NCI-H1105 treated with DMSO at 0.1 percent for 48 hours (cell line): ENCODE data around the gene TSSC4.

Source experiments
- DNase-seq: peaks from one replicate; lab custom pipeline; 2025; lab: John Stamatoyannopoulos, UW

TSSC4 gene

GRCh38 chr11:2433106-2433925 is 32.8 kb downstream of the TSSC4 start:
- no peak for DNase-seq

GRCh38 chr11:2434008-2434407 is 33.5 kb downstream of the TSSC4 start:
- no peak for DNase-seq

DNA sequence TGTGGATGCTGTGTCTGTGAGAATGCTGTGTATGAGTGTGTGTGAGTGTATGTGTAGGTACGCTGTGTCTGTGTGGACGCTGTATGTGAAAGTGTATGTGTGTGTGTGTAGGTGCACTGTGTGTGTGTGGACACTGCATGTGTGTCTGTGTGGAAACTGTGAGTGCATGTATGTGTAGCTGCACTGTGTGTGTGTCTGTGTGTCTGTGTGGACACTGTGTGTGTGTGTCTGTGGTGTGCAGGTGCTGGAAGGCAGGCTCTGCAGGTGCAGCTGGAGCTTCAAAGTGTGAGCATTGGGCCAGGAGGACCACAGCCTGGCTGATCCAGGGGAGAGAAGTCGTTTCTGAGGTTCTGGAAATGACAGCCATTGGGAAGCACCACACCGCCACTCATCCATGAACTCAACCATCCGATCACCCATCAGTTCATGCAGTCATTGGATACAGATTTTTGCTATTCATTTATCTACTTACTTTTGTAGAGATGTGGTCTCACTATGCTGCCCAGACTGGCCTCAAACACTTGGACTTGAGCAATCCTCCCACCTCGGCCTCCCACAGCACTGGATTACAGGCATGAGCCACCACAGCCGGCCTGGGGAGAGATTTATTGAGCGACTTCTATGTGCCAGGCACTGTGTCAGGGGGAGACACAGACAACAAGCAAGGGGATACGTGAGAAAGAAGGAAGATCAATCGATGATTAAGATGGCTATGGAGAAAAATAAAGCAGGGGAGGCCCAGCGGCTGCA is 34.1 kb downstream of the TSSC4 start:
- no peak for DNase-seq

DNA sequence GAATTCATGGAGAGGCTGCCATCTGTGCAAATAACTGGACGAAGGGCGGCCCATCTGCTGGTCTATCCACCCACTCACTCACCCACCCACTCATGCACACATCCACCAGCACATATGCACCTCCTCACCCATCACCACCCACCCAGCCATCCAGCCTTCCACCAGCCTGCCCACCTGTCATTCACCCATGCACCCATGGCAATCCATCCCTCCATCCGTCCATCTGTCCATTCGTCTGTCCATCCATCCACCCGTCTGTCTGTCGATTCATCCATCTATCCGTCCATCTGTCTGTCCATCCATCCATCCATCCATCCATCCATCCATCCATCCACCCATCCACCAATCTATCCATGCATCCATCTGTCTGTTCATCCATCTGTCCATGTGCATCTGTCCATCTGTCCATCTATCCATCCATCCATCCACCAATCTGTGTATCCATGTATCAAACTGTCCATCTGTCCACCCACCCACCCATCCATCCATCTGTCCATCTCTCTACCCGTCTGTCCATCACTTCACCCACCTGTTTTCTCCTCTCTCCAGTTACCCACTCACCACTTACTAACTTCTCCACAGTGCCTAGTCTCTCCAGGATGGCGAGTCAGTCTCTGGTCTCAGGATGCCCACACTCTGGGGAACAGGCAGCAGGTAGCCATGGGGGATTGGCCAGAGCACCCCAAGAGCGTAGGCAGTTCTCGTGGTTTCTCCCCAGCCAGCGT is 34.9 kb downstream of the TSSC4 start:
- no peak for DNase-seq

GRCh38 chr11:2436013-2436520 is 35.5 kb downstream of the TSSC4 start:
- DNase-seq: no peak

- no peak for DNase-seq
Observed at GRCh38 chr11:2436521-2437031, 36.0 kb downstream of the TSSC4 start.

GRCh38 chr11:2437516-2437915 is 37.0 kb downstream of the TSSC4 start:
- no peak for DNase-seq

DNA sequence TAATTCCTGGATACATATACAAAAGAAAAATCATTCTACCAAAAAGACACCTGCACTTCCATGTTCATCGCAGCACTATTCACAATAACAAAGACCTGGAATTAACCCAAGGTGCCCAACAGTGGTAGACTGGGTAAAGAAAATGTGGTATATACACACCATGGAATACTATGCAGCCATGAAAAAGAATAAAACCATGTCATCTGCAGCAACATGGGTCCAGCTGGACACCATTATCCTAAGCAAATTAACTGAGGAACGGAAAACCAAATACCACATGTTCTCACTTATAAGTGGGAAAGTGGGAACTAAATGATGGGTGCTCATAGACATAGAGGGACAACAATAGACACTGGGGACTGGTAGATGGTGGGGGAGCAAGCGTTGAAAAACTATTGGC is 39.3 kb downstream of the TSSC4 start:
- DNase-seq: no peak

DNA sequence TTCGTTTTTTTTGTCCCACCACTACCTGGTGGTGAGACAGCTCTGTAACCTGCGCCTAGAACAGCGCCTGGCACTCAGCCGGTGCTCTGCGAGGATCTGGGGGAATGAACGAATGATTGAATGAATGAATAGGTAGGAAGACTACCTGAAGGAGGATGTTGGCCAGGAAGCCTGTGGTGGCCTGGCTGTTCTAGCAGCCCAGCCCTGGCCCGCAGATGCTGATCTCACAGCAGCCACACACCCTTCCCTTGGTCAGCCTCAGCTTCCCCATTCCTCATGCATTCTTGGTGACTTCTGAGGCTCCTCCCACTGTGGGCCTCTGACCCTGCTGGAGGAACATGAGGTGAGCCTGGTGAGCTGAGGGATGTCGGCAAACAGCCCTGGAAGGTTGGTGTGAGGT is 40.1 kb downstream of the TSSC4 start:
- no peak for DNase-seq

GRCh38 chr11:2441171-2441570 is 40.6 kb downstream of the TSSC4 start:
- no peak for DNase-seq

- peak; percentile 48 for DNase-seq
Observed at GRCh38 chr11:2442589-2442988, 42.0 kb downstream of the TSSC4 start.

DNA sequence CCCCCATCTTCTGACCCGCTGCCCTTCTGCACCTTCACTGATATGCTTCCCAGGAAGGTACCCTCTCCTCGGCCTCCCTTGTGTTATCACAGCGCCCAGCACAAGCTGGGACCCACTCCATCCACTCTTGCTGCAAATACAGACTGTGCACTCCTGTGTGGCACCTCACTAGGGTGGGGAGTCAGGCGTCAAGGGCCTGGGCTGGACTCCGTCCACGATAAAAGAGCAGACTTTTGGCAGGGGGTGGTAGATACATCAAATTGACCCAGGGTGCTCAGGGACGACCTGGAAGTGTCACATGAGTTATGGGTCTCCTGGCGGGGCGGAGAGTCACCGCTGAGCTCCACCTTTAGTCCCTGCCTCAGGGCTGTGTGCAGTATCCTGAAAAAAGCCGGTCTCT is 42.9 kb downstream of the TSSC4 start:
- no peak for DNase-seq

DNA sequence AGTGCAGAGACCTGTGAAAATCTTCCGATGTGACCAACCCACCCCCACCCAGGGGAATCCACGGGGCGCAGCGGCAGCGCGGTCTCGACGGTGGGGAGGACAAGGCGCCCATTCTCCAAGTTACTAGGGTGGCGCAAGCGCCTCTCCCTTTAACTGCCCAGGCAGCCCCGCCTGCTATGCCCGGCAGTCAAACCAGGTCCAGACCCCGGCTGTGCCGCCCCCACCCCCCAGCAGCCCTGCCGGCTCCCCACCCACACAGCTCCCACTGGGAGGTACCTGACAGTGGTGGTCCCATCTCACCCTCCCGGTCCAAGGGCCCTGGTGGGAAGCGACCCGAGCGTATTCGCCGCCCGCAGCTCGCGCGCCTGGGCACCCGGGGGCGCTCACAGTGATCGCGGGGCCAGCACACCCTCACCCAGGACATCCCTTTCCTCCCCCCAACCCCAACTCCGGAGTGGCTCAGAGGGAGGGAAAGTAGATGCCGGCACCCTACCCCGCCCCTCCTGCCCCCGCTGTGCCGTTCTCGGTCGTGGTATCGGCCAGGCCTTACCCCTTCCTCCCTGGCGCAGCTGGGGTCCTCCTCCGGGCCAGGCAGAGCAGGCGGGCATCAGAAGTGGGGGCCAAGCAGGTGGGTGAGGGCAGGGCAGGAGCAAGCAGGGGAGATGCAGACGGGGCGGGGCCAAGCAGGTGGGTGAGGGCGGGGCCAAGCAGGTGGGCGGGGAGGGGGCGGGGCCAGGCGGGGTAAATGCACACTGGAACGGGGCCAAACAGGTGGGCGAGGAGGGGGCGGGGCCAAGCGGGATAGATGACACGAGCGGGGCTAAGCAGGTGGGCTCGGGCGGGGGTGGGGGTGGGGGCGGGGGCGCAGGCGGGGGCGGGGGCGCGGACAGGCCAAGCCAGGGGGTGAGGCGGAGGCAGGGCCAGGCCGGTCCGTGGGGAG is 43.6 kb downstream of the TSSC4 start, which contains the start of gene TRPM5:
TRPM5 (minus strand) TSS at position 634 of the 940 bp plus-strand sequence. CDS start 21,478 bp downstream, outside the sequence.
- peak; percentile 68 for DNase-seq

DNA sequence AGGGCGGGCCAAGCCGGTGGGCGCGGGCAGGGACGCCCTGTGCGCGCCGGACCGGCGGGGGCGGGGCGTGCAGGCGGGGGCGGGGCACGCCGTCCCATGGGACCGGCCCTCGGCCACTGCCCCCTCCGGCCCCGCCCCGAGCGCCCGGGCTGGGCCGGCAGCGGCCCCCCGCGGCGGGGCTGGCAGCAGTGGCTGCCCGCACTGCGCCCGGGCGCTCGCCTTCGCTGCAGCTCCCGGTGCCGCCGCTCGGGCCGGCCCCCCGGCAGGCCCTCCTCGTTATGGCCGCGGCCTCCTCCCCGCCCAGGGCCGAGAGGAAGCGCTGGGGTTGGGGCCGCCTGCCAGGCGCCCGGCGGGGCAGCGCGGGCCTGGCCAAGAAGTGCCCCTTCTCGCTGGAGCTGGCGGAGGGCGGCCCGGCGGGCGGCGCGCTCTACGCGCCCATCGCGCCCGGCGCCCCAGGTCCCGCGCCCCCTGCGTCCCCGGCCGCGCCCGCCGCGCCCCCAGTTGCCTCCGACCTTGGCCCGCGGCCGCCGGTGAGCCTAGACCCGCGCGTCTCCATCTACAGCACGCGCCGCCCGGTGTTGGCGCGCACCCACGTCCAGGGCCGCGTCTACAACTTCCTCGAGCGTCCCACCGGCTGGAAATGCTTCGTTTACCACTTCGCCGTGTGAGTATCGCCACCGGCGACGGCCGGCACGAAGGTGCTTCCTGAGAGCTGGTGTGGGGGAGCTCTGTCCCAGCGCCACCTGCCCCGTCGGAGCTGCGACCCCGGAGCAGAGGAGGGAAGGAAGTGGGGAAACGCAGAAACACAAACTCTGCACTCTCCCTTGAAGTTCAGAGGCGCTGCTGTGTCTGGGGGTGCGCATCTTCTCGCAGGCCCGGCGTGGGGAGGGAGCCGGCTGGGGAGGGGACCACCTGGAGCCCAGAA is 44.5 kb downstream of the TSSC4 start, which contains the start of gene KCNQ1:
KCNQ1 (plus strand) TSS at position 188 of the 925 bp plus-strand sequence; CDS start at position 279, 91 bp downstream.
- DNase-seq: peak; percentile 68

DNA sequence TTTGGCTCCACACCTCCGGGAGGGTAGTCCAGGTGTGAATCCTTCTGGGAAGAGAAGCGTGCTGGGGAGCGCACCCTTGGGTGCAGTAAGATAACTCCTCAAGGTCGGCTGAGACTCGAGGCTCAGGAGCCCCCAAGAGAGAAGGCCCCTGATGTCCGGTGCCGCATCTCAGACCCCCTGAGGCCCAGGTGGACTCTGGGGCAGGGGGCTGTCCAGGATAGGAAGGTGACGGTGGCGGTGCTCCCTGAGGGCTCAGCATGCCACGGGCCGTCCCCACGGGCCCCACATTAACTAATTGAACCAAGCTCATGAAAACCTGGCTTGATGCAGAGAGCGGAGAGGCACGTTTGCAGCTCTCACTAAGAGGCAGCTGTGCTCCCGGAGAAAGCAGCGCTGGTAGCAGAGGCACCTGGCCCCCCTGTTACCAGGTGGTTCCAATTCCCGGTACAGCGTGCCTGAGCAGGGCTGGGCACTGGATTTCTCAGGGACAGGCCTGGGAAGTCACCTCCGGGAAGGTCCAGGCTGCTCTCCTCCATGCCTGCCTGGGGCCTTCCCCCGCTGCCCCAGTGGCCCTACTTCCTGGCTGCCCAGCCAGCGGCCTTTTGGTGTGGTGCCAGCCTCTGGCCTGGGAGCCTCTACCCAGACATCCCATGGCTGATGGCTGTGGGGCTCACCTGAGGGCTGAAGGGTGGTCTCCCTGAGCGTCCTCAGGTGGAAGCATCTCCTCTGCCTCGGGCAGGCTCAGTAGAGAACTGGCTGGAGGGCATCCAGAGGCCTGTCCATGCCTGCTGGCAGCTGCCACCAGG is 45.4 kb downstream of the TSSC4 start:
- peak; percentile 42 for DNase-seq

GRCh38 chr11:2446590-2447252 is 46.2 kb downstream of the TSSC4 start:
- no peak for DNase-seq

DNA sequence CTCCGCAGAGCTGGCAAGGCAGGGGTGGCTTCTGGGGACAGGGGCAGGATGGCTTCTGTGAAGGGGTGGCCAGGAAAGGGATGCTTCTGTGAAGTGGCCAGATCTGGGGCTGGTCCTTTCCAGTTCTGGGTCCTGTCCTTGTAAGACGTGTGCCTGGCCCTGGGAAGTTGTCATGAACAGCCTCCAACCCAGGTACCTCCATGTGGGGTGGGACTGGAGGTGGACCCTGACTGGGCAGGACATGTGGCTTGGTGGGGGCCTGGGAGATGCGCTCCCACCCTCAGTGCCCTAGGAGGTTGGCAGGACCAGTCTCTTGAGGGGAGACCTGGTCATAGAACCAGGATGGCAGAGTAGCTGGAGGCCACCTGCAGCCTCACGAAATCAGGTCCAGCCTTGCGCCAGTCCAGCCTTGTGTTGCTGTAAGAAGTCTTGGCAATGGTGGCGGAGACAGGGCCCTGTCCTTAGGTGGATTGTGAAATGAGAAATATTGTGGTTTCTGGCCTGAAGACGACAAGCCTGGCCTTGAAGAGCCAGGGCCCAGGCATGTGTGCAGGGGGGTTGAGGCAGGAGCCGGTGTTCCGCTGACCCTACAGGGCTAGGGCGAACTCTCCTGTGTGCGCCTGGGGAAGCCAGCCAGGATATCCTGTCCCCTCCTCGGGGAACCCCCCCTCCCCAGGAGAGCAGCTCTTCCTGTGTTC is 46.9 kb downstream of the TSSC4 start:
- DNase-seq: no peak
